Activated naive CD8-positive, alpha-beta T cell (primary cell): ENCODE measurements around the gene FRMD4A.
A peak's percentile ranks its signal among the peaks of the same experiment; 100 is the strongest.

Experiments used
- H3K27ac Mint-ChIP-seq: one replicate; pipeline ENCODE4 v1.8.0; 2021; ENCODE audit warnings: mixed read lengths
- H3K27me3 Mint-ChIP-seq: one replicate; pipeline ENCODE4 v1.8.0; 2021; ENCODE audit warnings: mixed read lengths
- H3K36me3 Mint-ChIP-seq: one replicate; pipeline ENCODE4 v1.8.0; 2021; ENCODE audit warnings: mixed read lengths
- H3K4me1 Mint-ChIP-seq: one replicate; pipeline ENCODE4 v1.8.0; 2021; ENCODE audit warnings: low read depth, mixed read lengths
- H3K4me3 Mint-ChIP-seq: one replicate; pipeline ENCODE4 v1.8.0; 2021; ENCODE audit warnings: mild to moderate bottlenecking, mixed read lengths
- H3K9me3 Mint-ChIP-seq: one replicate; pipeline ENCODE4 v1.8.0; 2021; ENCODE audit warnings: low read depth, mixed read lengths

The FRMD4A gene

DNA sequence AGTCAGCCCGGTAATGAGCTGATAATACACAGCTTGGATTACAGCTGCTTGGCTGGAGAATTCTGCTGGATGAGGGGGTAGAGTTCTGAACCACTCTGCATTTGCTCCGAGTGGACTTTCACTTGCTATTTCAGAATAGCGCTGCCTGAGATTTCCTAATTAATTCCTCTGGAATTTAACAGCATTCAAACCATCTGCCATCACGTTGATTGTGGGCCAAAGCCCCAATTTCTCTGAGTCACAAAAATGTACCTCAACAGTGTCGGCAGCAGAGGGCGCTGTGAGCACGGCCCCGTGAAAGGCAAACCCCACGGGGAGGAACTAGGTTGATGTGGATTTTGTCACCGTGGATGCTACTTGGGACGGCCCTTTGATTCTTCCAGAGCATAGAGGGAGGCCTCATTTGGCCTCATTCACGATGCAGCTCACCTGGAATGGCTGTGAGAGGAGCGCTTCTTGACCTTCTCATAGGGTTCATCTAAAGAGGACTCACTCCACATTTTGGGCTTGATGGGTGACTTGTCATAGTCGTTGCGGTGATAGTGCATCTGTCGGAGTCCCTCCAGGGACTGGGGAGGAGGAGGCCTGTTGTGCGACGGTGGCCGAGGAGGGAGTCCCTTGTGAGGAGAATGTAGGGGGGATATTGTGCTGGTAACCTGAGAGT is 670.7 kb downstream of the FRMD4A start:
- Mint-ChIP-seq H3K4me3 (peak overlapping the region; percentile 20), H3K27ac (no peak overlapping the region), H3K9me3 (no peaks in the 10 kb centered on the region)

DNA sequence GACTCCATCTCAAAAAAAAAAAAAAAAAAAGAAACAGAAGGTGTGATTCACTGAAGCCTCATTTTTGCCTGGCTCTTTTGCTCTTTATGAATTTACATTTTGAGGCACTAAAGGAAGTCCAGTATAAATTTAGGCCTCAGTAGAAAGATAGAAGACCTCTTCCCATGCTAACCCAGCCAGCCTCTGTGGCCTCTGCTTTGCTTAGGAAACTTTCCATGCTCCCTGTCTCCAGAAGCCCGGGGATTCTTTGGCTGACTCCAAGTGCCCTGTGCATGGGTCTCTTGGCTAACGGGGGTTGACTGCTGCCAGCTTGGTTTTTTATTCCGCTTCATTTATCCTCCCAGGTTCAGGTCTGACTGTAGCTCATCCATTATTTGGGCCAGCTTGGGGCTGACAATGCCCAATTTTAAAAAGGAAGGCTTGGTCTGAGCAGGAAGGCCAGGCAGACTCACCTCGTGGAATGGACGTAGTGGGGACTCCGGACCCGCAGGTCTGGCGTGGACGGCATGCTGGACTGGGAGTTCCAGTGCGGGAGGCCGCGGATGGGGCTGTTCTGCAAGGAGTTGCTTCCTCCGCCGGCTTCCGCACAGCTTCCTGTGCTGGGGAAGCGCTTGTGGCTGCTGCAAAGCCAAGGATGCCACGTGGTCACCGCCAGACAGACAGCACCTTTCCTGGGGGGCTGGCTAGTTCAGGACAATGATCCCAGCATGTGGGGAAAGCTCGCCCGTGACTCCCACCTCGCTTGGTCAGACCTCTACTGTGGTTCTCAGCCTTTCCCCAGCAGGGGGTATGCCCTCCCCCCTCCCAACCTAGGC is 671.6 kb downstream of the FRMD4A start:
- H3K4me1 Mint-ChIP-seq = peaks cover 9% of the 10 kb centered on the region
- H3K27ac Mint-ChIP-seq = no peak overlapping the region
- H3K27me3 Mint-ChIP-seq = no peaks in the 10 kb centered on the region
- peak overlapping the region; percentile 20 for H3K4me3 Mint-ChIP-seq
- H3K36me3 Mint-ChIP-seq = no peaks in the 10 kb centered on the region
- H3K9me3 Mint-ChIP-seq = no peaks in the 10 kb centered on the region

More for the DNA sequence above, 670.7 kb downstream of the FRMD4A start:
- no peaks in the 10 kb centered on the region for H3K36me3 Mint-ChIP-seq
- H3K27me3 Mint-ChIP-seq = no peaks in the 10 kb centered on the region
- H3K4me1 Mint-ChIP-seq = peaks cover 9% of the 10 kb centered on the region

DNA sequence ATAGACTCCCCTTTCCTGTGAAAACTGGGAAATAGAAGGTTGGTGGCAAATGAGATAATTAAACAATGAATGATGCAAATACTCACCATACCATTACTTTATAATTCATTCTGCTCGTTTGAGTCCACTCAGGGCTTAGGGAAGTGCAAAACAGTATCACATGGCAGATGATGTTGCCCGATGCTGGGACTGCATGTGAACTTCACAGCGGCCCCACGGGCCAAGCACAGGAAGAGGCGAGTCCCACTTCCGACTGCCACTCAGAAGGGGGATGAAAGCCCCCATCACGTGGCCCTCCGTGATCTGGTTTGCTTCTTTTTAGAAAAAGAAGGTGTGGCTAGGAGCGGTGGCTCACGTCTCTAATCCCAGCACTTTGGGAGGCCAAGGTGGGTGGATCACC is 672.5 kb downstream of the FRMD4A start:
- Mint-ChIP-seq H3K36me3 (no peaks in the 10 kb centered on the region), H3K4me1 (peaks cover 9% of the 10 kb centered on the region), H3K4me3 (peak overlapping the region; percentile 7), H3K27ac (no peak overlapping the region), H3K27me3 (no peaks in the 10 kb centered on the region), H3K9me3 (no peaks in the 10 kb centered on the region)

DNA sequence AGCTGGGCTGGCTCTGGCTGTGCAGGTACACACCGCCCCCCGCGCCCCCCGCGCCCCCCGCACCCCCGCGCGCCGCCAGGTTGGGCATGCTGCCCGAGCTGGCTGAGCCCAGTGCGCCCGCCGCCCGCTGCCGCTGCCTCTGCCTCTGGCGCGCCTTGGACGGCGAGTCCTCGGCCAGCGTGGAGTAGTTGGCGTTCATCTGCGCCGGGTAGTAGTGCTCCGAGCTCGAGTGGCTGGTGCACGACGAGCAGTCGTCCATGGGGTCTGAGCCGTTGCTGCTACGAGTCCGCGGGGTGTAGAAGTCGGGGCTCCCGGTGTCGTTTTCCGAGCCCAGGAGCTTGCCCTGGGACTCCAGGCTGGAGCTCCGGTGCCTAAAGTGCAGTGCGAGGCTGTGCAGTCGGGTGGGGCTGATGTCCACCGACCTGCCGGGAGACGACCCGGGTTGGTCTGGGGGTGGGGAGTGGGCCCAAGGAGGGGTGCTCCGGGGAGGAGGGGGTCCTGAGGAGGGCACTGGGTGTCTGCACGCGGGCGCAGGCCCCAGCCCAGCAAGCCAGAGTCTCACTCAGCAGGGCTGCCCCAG is 673.5 kb downstream of the FRMD4A start:
- H3K4me1 Mint-ChIP-seq = peaks cover 9% of the 10 kb centered on the region
- no peak overlapping the region for H3K27ac Mint-ChIP-seq
- H3K27me3 Mint-ChIP-seq = no peaks in the 10 kb centered on the region
- H3K9me3 Mint-ChIP-seq = no peaks in the 10 kb centered on the region
- no peak overlapping the region for H3K4me3 Mint-ChIP-seq
- H3K36me3 Mint-ChIP-seq = no peaks in the 10 kb centered on the region

DNA sequence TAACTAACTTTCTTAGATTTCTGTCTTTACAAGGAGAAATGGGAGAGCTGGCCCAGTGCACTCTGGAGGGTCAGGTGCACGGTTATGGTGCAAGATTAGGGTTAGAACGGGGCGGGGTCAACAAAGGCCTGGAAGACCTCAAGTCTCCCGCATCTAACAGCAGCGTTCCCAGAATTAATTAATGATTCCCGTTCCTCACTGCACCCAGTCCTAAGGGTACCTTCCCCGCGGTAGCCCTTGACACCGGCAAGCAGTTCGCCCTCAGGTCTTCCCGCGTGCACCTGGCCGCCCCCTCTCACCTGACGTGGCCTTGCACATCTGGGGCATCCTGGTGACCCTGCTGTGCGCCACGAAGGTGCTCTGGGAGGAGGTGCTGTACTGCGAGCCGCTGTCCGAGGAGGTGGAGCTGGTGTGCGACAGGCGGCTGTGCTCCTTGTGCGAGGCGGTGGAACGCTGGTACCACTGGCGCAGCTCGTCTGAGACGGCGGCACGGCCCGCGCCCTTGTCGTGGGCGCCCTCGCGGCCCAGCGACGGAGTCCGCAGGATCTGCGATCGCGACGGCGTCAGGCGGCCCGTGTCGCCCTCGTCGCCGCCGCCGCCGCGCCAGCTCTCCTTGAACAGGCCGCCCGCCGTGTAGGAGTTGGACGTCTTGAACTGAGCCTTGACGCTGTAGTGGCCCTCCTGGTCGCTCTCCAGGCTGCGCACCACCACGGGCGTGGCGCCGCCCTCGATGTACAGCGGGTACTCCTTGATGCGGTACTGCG is 674.2 kb downstream of the FRMD4A start:
- H3K36me3 Mint-ChIP-seq = no peaks in the 10 kb centered on the region
- H3K4me3 Mint-ChIP-seq = no peak overlapping the region
- no peak overlapping the region for H3K27ac Mint-ChIP-seq
- peaks cover 9% of the 10 kb centered on the region for H3K4me1 Mint-ChIP-seq
- no peaks in the 10 kb centered on the region for H3K27me3 Mint-ChIP-seq
- H3K9me3 Mint-ChIP-seq = no peaks in the 10 kb centered on the region

DNA sequence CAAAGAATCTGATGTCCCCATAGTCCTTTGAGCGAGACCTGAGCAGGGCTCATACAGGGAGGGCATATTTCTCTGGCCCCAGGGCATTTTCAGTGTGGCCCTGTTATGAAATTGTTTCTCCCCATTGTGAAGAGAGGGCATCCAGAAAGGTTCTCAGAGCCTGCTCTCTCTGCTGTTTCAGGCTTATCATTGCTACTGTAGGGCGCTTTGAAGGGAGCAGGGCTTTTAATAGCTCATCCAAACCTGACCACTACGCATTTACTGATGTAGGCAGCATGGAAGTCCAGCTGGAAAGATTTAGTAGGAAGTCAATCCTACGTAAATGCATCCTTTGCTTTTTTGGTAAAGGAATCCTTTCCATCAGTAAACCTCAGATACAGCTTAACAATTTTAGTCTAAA is 675.9 kb downstream of the FRMD4A start:
- H3K4me1 Mint-ChIP-seq = peaks cover 3% of the 10 kb centered on the region
- no peaks in the 10 kb centered on the region for H3K9me3 Mint-ChIP-seq
- H3K27ac Mint-ChIP-seq = no peak overlapping the region
- no peaks in the 10 kb centered on the region for H3K27me3 Mint-ChIP-seq
- H3K4me3 Mint-ChIP-seq = no peak overlapping the region
- H3K36me3 Mint-ChIP-seq = no peaks in the 10 kb centered on the region

DNA sequence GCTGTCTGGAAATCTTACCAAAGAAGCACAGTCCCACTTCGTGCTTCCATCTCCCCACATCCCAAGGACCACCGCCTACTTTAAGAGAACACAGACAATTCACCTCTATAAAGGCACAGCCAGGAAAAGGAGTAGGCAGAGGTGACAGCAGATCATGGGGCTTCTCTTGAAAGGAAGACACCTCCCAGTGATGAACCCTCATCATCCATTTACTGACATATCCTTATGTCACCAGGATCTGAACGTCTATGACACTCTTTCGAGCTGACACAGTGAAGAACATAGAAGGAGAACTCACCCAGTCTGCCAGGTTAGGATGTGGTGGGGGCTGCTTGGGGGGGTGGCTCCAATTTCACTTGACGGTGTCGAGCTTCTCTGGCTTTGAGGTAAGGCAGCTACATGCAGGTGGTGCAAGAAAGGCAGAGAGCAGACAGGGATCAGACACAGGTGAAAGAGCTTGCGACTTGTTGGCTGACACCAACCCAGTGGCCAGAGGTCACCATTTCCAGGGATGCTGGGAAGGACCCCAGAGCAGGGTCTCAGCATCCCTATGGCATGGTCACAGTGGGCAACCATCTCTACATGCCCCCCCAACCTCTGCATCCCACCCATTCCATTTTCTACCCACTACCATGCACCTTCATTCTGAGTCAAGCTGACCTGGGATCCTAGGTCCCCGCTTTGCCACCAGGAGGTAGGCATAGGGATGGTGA is 676.5 kb downstream of the FRMD4A start:
- Mint-ChIP-seq H3K4me3 (no peak overlapping the region), H3K36me3 (no peaks in the 10 kb centered on the region), H3K27me3 (no peaks in the 10 kb centered on the region), H3K9me3 (no peaks in the 10 kb centered on the region), H3K27ac (no peak overlapping the region), H3K4me1 (peaks cover 2% of the 10 kb centered on the region)

DNA sequence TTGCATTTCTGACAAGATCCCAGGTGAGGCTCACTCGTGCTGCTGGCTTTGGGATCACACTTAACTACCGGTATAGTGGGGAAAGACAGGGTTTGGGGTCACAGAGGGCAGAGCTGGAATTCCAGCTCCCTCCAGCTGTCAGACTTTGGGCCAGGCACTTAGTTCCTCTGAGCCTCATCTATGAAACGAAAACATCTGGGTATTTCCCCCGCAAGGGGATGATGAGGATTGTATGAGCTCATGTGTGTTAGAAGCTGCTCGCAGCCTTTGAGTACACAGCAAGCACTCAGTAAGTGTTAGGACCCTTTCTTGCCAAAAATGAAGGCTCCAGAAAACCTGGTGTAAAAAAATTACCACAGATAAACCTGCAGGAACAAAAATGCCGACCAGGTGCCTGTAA is 677.9 kb downstream of the FRMD4A start:
- H3K4me1 Mint-ChIP-seq = peaks cover 13% of the 10 kb centered on the region
- H3K9me3 Mint-ChIP-seq = no peaks in the 10 kb centered on the region

DNA sequence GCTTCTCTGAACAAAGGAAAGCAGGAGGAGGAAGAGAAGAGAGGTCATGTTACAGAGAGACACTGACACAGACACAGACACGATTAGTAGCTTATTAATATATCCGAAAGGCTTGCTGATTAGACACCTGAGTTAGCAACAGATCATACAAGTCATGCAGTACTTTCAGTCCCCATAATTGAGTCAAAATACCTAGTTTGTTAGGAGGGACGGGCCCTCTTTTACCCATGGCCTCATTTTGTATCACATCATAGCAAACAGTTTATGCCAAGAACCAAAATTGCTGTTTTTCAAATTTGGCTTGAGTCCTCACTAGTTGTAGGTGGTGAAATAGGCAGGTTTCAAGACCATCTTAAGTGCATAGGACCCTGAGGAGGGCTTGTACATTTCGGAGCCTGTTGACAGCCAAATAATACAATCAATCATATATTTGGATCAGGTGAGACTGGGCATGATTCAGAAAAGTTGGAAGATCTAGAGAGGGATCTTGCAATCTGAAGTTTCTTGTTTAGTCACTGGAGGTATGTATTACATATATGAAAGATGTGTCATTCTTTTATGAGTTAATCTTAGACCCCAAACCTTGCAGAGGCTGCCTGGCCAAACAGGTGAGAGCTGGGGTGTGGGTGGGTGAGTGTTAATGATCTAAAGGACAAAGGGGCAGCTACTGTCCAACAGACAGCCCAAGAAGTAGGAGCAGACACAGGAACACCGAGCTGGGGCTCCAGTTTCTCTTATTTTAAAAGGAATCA is 678.6 kb downstream of the FRMD4A start:
- peaks cover 4% of the 10 kb centered on the region for H3K36me3 Mint-ChIP-seq
- H3K27ac Mint-ChIP-seq = no peak overlapping the region
- peaks cover 16% of the 10 kb centered on the region for H3K4me1 Mint-ChIP-seq
- no peak overlapping the region for H3K4me3 Mint-ChIP-seq
- no peaks in the 10 kb centered on the region for H3K9me3 Mint-ChIP-seq
- no peaks in the 10 kb centered on the region for H3K27me3 Mint-ChIP-seq

More for the DNA sequence above, 677.9 kb downstream of the FRMD4A start:
- no peaks in the 10 kb centered on the region for H3K27me3 Mint-ChIP-seq
- no peak overlapping the region for H3K27ac Mint-ChIP-seq
- no peak overlapping the region for H3K4me3 Mint-ChIP-seq
- peaks cover 2% of the 10 kb centered on the region for H3K36me3 Mint-ChIP-seq

DNA sequence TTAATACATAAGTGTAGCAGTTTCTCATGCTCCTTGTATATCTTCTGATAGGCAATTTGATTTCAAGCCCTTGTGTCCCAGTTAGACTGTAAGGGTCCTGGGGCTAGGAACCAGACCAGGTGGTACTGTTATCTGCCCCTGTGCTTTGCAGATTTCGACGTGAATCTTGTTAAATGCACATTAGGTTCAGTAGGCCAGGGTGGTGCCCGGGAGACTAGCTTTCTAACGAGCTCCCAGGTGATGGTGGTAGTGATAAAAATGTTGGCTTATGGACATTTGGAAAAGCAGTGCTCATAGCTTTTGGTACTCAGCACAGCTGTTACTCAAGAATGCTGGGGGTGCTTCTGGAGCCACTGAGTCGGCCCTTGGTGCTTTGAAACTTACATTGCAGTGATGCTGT is 679.8 kb downstream of the FRMD4A start:
- Mint-ChIP-seq H3K27ac (no peak overlapping the region), H3K27me3 (no peaks in the 10 kb centered on the region), H3K9me3 (no peaks in the 10 kb centered on the region), H3K4me3 (no peak overlapping the region), H3K36me3 (peaks cover 7% of the 10 kb centered on the region), H3K4me1 (peaks cover 16% of the 10 kb centered on the region)

DNA sequence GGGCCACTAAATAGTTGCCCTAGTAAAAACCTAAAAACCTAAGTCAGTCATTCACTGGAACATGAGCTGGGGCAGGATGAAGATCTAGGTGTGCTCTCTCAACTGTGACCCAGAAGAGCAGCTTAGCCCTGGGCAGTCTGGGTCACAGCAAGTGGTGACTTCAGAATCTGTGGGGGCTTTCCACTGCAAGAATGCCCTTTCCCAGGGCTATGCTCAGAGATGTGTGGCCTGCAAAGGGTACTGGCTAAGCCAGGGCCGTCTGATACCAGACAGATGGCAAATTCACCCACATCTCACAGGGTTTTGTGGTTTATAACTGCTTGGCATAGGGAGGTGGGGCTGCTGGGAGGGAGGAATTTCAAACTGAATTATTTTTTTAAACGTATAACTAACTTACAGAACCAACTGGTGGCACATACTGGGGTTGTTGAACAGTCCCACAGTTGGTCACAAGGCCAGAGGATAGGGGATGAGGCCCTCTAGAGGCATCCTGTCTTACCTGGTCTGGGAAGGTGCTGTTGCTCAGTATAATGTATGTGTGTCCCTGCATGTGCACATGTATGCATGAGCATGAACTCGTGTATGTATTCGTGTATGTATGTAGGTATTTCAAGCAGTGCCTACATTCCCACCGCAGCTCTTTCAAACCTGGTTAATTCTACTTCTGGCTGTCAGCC is 680.7 kb downstream of the FRMD4A start:
- H3K27ac Mint-ChIP-seq = no peak overlapping the region
- peaks cover 16% of the 10 kb centered on the region for H3K4me1 Mint-ChIP-seq
- H3K27me3 Mint-ChIP-seq = no peaks in the 10 kb centered on the region
- H3K9me3 Mint-ChIP-seq = no peaks in the 10 kb centered on the region
- H3K4me3 Mint-ChIP-seq = no peak overlapping the region
- H3K36me3 Mint-ChIP-seq = peaks cover 13% of the 10 kb centered on the region

DNA sequence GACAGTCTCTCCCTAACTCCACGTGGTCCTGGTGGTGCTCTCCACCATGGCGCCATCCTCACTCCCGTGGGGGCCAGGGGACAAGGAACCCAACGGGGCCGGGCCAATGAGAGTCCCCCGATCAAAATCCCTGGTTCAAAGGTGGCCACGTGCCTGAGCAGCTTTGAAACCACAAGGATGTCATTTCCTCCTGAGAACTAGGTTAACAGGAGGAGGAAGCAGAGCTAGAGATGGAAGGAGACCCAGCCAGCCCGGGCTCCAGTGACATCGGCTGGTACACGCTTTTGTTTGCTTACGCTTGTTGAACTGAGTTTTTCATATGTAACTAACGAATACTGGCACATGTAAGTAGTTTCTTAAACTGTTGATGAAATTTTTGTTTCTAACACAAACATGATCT is 682.3 kb downstream of the FRMD4A start:
- no peaks in the 10 kb centered on the region for H3K9me3 Mint-ChIP-seq
- peaks cover 13% of the 10 kb centered on the region for H3K36me3 Mint-ChIP-seq
- H3K27me3 Mint-ChIP-seq = no peaks in the 10 kb centered on the region
- H3K27ac Mint-ChIP-seq = no peak overlapping the region
- H3K4me1 Mint-ChIP-seq = peaks cover 16% of the 10 kb centered on the region
- H3K4me3 Mint-ChIP-seq = no peak overlapping the region

DNA sequence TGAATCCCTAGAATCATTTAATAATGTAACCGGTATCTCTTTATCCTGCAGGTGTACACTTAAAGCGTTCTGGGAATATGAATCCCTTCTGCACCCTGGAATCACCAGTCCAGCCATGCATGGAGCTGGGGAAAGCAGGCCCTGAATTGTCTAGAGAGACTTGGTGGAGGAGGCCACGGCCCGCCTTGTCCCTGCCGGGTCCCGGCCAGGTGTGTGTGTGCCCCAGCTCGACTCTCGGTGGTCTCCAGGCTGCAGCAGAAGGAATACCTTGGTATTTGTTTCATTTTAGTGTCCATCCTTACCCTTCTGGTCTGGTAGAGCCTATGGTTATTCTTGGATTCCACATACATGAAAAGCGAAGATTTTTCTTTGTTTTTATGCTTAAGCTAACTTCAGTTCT is 685.9 kb downstream of the FRMD4A start:
- Mint-ChIP-seq H3K4me3 (no peak overlapping the region), H3K27ac (no peak overlapping the region), H3K27me3 (no peaks in the 10 kb centered on the region), H3K4me1 (peaks cover 16% of the 10 kb centered on the region), H3K36me3 (peaks cover 46% of the 10 kb centered on the region), H3K9me3 (peaks cover 25% of the 10 kb centered on the region)
